Activated T-helper 2 cell treated with anti-CD3 and anti-CD28 coated beads, Interferon-gamma antibody, Interleukin-2, Interleukin-4, amounts not matched to agents 10 μg/mL and 5 μg/mL and 100 μg/mL, durations not matched to agents 14 hours and 24 hours and 36 hours (primary cell): Measurements from ENCODE around the gene C3orf80. TPM values are rescaled to one million over a fixed set of nuclear protein-coding genes. Genes with fewer than 3 reads are reported as not detected.

Experiments used
- DNase-seq: peaks from one replicate; pipeline ENCODE4 v3.0.0; 2021; ENCODE audit warnings: low spot score
- H3K27ac Mint-ChIP-seq: one replicate; pipeline ENCODE4 v1.8.0; 2021; ENCODE audit warnings: mixed read lengths
- H3K27me3 Mint-ChIP-seq: one replicate; pipeline ENCODE4 v1.8.0; 2021; ENCODE audit warnings: low read depth, mixed read lengths
- H3K36me3 Mint-ChIP-seq: one replicate; pipeline ENCODE4 v1.8.0; 2021; ENCODE audit warnings: low read depth, mixed read lengths
- H3K4me1 Mint-ChIP-seq: one replicate; pipeline ENCODE4 v1.8.0; 2021; ENCODE audit warnings: low read depth, mixed read lengths
- H3K4me3 Mint-ChIP-seq: one replicate; pipeline ENCODE4 v1.8.0; 2021; ENCODE audit warnings: low read depth, mild to moderate bottlenecking, moderate library complexity, mixed read lengths
- H3K9me3 Mint-ChIP-seq: one replicate; pipeline ENCODE4 v1.8.0; 2021; ENCODE audit warnings: mixed read lengths
- intact Hi-C: fragments of 100-400 bp; cut with micrococcal nuclease; formaldehyde crosslinking; loops from one replicate; pipeline ENCODE4 v1.15.1; 2023
- total RNA-seq: library from RNA; stranded (reverse); gene quantifications from 2 replicates; pipeline ENCODE4 v1.2.3, GENCODE V29; 2022

C3orf80 gene
- total RNA-seq, 1 donor from 2014 or later = 0.25 TPM

DNA sequence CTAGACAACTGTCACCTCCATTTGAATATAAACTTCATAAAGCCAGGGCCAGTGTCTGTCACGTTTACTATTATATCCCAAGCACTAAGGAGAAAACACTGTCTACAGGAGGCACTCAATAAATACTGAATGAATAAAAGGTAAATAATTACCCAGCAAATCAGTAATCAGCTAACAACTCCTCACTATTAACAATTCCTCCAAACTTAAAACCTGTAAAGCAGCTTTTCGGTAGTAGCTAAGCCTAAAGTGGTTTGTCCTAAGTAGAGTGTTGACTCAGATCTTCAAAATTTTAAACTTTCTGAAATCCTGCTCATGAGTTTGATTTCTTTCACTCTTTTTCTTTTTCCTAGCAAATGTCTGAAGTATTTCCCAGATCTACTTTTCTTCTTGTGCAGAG lies 39.9 kb downstream of the C3orf80 start:
- Mint-ChIP-seq H3K9me3 (no peaks in the 10 kb centered on the region), H3K36me3 (peaks cover 3% of the 10 kb centered on the region), H3K27me3 (no peaks in the 10 kb centered on the region), H3K27ac (no peak overlapping the region), H3K4me1 (peaks cover 5% of the 10 kb centered on the region), H3K4me3 (no peak overlapping the region)
- intact Hi-C loops = no loop called here
- no peak for DNase-seq

Other genes starting within 250 kb of the C3orf80 start
- gene IL12A, start 236.6 kb upstream of the C3orf80 start, total RNA-seq = 0.53 and 0.87 TPM in 2 replicates
- 16.6 and 19.2 TPM in 2 replicates for gene IFT80, start 173.8 kb downstream of the C3orf80 start, total RNA-seq
- gene SMC4, start 174.2 kb downstream of the C3orf80 start, total RNA-seq = 180 and 194 TPM in 2 replicates
- gene TRIM59, start 224.4 kb downstream of the C3orf80 start, total RNA-seq = 35.9 and 37.0 TPM in 2 replicates